NCI-H2227 (cell line): Measurements from ENCODE around the gene ZNF22.
A peak's percentile ranks its signal among the peaks of the same experiment; 100 is the strongest.
"Not testable (repeated sequence)": the region's sequence is repeated elsewhere in the genome, so short reads cannot be mapped to it uniquely, and the experiment has no call there.

ENCODE experiments used
- DNase-seq: peaks from one replicate; lab custom pipeline; 2025; ENCODE audit not compliant: unreplicated experiment; lab: John Stamatoyannopoulos, UW

ZNF22 gene

GRCh38 chr10:45004661-45005060, 3.9 kb downstream of the ZNF22 start:
- DNase-seq: no peak

GRCh38 chr10:45005284-45005683, 4.6 kb downstream of the ZNF22 start:
- DNase-seq: no peak

GRCh38 chr10:45006276-45007030, 5.7 kb downstream of the ZNF22 start:
- DNase-seq: no peak

- peak; percentile 79 for DNase-seq
These were observed 7.9 kb downstream of the ZNF22 start for GRCh38 chr10:45008524-45009161.

GRCh38 chr10:45014557-45014956, 13.8 kb downstream of the ZNF22 start:
- not testable (repeated sequence) for DNase-seq

GRCh38 chr10:45015590-45015989, 14.9 kb downstream of the ZNF22 start:
- no peak for DNase-seq

- no peak for DNase-seq
These were observed 22.7 kb downstream of the ZNF22 start for GRCh38 chr10:45023426-45023825.

GRCh38 chr10:45034301-45034700, 33.6 kb downstream of the ZNF22 start:
- no peak for DNase-seq

GRCh38 chr10:45035673-45036072, 35.0 kb downstream of the ZNF22 start:
- no peak for DNase-seq

GRCh38 chr10:45040921-45041542, 40.3 kb downstream of the ZNF22 start:
- no peak for DNase-seq

- no peak for DNase-seq
These were observed 43.6 kb downstream of the ZNF22 start for GRCh38 chr10:45044290-45044689.

GRCh38 chr10:45050551-45051235, 50.0 kb downstream of the ZNF22 start:
- no peak for DNase-seq

GRCh38 chr10:45052700-45053099, 52.0 kb downstream of the ZNF22 start:
- DNase-seq: no peak

GRCh38 chr10:45053569-45054100, 52.9 kb downstream of the ZNF22 start:
- no peak for DNase-seq
